ENCODE results near the gene DOCK2.

DNA sequence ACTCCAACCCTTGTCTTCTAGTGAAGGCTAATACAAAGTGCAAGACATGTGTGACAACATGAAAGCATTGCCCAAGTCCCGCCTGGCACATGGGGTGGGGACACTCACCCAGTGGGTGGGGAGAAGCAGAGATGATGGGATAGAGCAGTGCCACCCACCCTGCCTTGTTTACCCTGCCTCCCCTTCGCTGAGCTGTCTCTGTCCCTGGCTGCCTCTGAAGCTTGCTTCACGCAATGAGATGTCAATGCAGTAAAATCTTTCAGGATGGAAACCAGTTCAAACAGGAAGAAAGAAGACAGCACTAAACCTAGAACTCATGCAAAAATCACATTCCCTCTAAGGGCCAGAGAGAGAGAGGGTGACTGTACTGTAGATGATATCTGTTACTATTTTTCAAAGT, 195.2 kb downstream of the DOCK2 start:
- TF ChIP-seq EZH2 (IDR thresholded peaks at IDR 0.05) (no peak), POLR2AphosphoS5 (IDR thresholded peaks at IDR 0.05; ENCODE audit: borderline replicate concordance, low read depth, low read length) (no peak)
